ENCODE data around the gene HOXC4. TPM values are rescaled to one million over a fixed set of nuclear protein-coding genes. Genes with fewer than 3 reads are reported as not detected.
"Not testable (repeated sequence)": the region's sequence is repeated elsewhere in the genome, so short reads cannot be mapped to it uniquely, and the experiment has no call there.

The HOXC4 gene
- total RNA-seq, 5 donors from 2014 or later (not counting 1 experiment from before 2014, with no cell fraction given) = 0.36 to 1.4 (median 0.61) TPM

GRCh38 chr12:54082397-54082892 lies 28.8 kb downstream of the HOXC4 start:
- H3K27me3 Mint-ChIP-seq = peaks cover 0 to 13% of the 10 kb centered on the region in 2 donors

DNA sequence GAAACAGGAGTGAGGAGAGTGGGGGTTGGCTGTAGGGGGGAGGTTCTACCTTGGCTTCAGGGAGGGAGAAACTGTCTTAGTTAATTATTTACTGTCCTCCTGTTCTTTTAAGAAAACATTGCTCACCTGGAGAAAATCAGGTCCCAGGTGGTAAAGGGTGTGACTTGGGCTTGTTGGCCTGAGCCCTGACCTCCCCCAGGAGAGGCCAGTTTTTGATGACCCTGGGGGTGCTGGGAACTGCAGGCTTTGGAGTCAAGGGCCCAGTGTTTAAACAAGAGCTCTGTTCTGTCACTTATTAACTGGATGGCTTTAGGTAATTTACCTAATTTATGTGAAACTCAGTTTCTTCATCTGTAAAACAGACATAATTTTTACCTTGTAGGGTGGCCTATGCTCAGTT lies 34.4 kb downstream of the HOXC4 start:
- DNase-seq; H3K9me3 ChIP-seq; H3K36me3 ChIP-seq (ENCODE audit: control insufficient read depth in 2 of 2, extremely low read depth in 1 of 2, insufficient read depth in 1 of 2, low read length in 1 of 2); H3K9me3 Mint-ChIP-seq; H3K4me3 Mint-ChIP-seq; H3K27ac ChIP-seq (ENCODE audit: low read length); H3K36me3 Mint-ChIP-seq; H3K27ac Mint-ChIP-seq; H3K4me3 ChIP-seq (ENCODE audit: control insufficient read depth in 1 of 2, extremely low read depth in 1 of 2, low read length in 1 of 2); CTCF ChIA-PET; POLR2A ChIA-PET; ATAC-seq (replicated peaks in 1 of 4): not testable (repeated sequence)
- H3K4me1 Mint-ChIP-seq = peaks cover 6 to 29% (median 17%) of the 10 kb centered on the region in 3 donors
- peaks cover 3 to 18% of the 10 kb centered on the region in 2 experiments for H3K27me3 ChIP-seq (replicated peaks in 1 of 2; ENCODE audit: control insufficient read depth in 2 of 2, extremely low read depth in 1 of 2, insufficient read depth in 2 of 2, low read length in 1 of 2)
- peaks cover 29 to 41% of the 10 kb centered on the region in 2 donors for H3K27me3 Mint-ChIP-seq
- peaks cover 4 to 15% of the 10 kb centered on the region in 2 experiments for H3K4me1 ChIP-seq (ENCODE audit: control insufficient read depth in 1 of 2, extremely low read depth in 1 of 2, insufficient read depth in 2 of 2, low read length in 2 of 2)

More at GRCh38 chr12:54082397-54082892, 28.8 kb downstream of the HOXC4 start:
- H3K36me3 Mint-ChIP-seq = no peaks in the 10 kb centered on the region
- Histone ChIP-seq H3K36me3 (ENCODE audit: control insufficient read depth in 2 of 2, extremely low read depth in 1 of 2, insufficient read depth in 1 of 2, low read length in 1 of 2) (no peaks in the 10 kb centered on the region), H3K27ac (ENCODE audit: low read length) (peak overlapping the region; percentile 65), H3K27me3 (replicated peaks in 1 of 2; ENCODE audit: control insufficient read depth in 2 of 2, extremely low read depth in 1 of 2, insufficient read depth in 2 of 2, low read length in 1 of 2) (peaks cover 0 to 2% of the 10 kb centered on the region in 2 experiments), H3K4me1 (ENCODE audit: control insufficient read depth in 1 of 2, extremely low read depth in 1 of 2, insufficient read depth in 2 of 2, low read length in 2 of 2) (peaks cover 6 to 30% of the 10 kb centered on the region in 2 experiments), H3K4me3 (ENCODE audit: control insufficient read depth in 1 of 2, extremely low read depth in 1 of 2, low read length in 1 of 2) (peak overlapping the region; percentile 40 to 51), H3K9me3 (no peaks in the 10 kb centered on the region)
- H3K9me3 Mint-ChIP-seq = no peaks in the 10 kb centered on the region
- ATAC-seq (replicated peaks in 1 of 4) (peak; percentile 27 to 57 (median 44)), DNase-seq (peak in 33 of 35 experiments; percentile 20 to 64 (median 53))
- H3K27ac Mint-ChIP-seq = peak overlapping the region; percentile 93 to 96
- 4% methylated on average over 5 of the region's 36 CpGs for WGBS (ENCODE audit: insufficient coverage)
- ChIA-PET POLR2A (interaction anchor here (0.6 to 0.7 kb wide), 3 partner anchors 16 to 198 kb away, joined by 3 to 9 read pairs (median 6); partner anchors contain the start of gene HNRNPA1 (in 1 of the 2)), CTCF (interaction anchor here in 1 of 2 donors (0.6 kb wide), 1 partner anchor 56 kb away, joined by 4 read pairs; no protein-coding TSS in a partner anchor)
- H3K4me1 Mint-ChIP-seq = peaks cover 25 to 42% (median 36%) of the 10 kb centered on the region in 3 donors
- peak overlapping the region; percentile 84 to 94 (median 86) for H3K4me3 Mint-ChIP-seq

GRCh38 chr12:54089465-54089864 lies 35.8 kb downstream of the HOXC4 start:
- H3K36me3 ChIP-seq (ENCODE audit: control insufficient read depth in 2 of 2, extremely low read depth in 1 of 2, insufficient read depth in 1 of 2, low read length in 1 of 2); H3K4me1 ChIP-seq (ENCODE audit: control insufficient read depth in 1 of 2, extremely low read depth in 1 of 2, insufficient read depth in 2 of 2, low read length in 2 of 2); ATAC-seq (replicated peaks in 1 of 4); DNase-seq; H3K36me3 Mint-ChIP-seq; H3K9me3 ChIP-seq; H3K4me3 ChIP-seq (ENCODE audit: control insufficient read depth in 1 of 2, extremely low read depth in 1 of 2, low read length in 1 of 2); H3K9me3 Mint-ChIP-seq; H3K27ac Mint-ChIP-seq; CTCF ChIA-PET; H3K27ac ChIP-seq (ENCODE audit: low read length): not testable (repeated sequence)
- H3K27me3 ChIP-seq (replicated peaks in 1 of 2; ENCODE audit: control insufficient read depth in 2 of 2, extremely low read depth in 1 of 2, insufficient read depth in 2 of 2, low read length in 1 of 2) = peaks cover 3 to 18% of the 10 kb centered on the region in 2 experiments
- Mint-ChIP-seq H3K4me3 (peak overlapping the region in 1 of 3 donors; percentile 81), H3K4me1 (peaks cover 2 to 20% (median 8%) of the 10 kb centered on the region in 3 donors), H3K27me3 (peaks cover 39 to 48% of the 10 kb centered on the region in 2 donors)
- POLR2A ChIA-PET = interaction anchor here in 1 of 2 donors (0.6 kb wide), 1 partner anchor 433 kb away, joined by 3 read pairs; no protein-coding TSS in a partner anchor
- no CpG with 5 or more reads among the region's 6 CpGs for WGBS (ENCODE audit: insufficient coverage)

- not testable (repeated sequence) for H3K27ac Mint-ChIP-seq
These were observed 36.7 kb downstream of the HOXC4 start for GRCh38 chr12:54090312-54090711.

GRCh38 chr12:54092943-54093342 lies 39.3 kb downstream of the HOXC4 start:
- H3K36me3 ChIP-seq (ENCODE audit: control insufficient read depth in 2 of 2, extremely low read depth in 1 of 2, insufficient read depth in 1 of 2, low read length in 1 of 2); H3K27ac Mint-ChIP-seq; CTCF ChIA-PET; H3K4me3 Mint-ChIP-seq; ATAC-seq (replicated peaks in 1 of 4); DNase-seq; H3K9me3 Mint-ChIP-seq; H3K4me1 ChIP-seq (ENCODE audit: control insufficient read depth in 1 of 2, extremely low read depth in 1 of 2, insufficient read depth in 2 of 2, low read length in 2 of 2); H3K27ac ChIP-seq (ENCODE audit: low read length); POLR2A ChIA-PET; H3K4me3 ChIP-seq (ENCODE audit: control insufficient read depth in 1 of 2, extremely low read depth in 1 of 2, low read length in 1 of 2); H3K36me3 Mint-ChIP-seq; H3K9me3 ChIP-seq: not testable (repeated sequence)
- Mint-ChIP-seq H3K27me3 (peaks cover 50 to 51% of the 10 kb centered on the region in 2 donors), H3K4me1 (peaks cover 2 to 20% (median 8%) of the 10 kb centered on the region in 3 donors)
- WGBS (ENCODE audit: insufficient coverage) = no CpG with 5 or more reads among the region's 2 CpGs
- H3K27me3 ChIP-seq (replicated peaks in 1 of 2; ENCODE audit: control insufficient read depth in 2 of 2, extremely low read depth in 1 of 2, insufficient read depth in 2 of 2, low read length in 1 of 2) = peaks cover 3 to 20% of the 10 kb centered on the region in 2 experiments

More at GRCh38 chr12:54090312-54090711, 36.7 kb downstream of the HOXC4 start:
- H3K4me1 ChIP-seq (ENCODE audit: control insufficient read depth in 1 of 2, extremely low read depth in 1 of 2, insufficient read depth in 2 of 2, low read length in 2 of 2); H3K36me3 ChIP-seq (ENCODE audit: control insufficient read depth in 2 of 2, extremely low read depth in 1 of 2, insufficient read depth in 1 of 2, low read length in 1 of 2); POLR2A ChIA-PET; H3K9me3 ChIP-seq; ATAC-seq (replicated peaks in 1 of 4); H3K27ac ChIP-seq (ENCODE audit: low read length); CTCF ChIA-PET; H3K36me3 Mint-ChIP-seq; H3K9me3 Mint-ChIP-seq: not testable (repeated sequence)
- peak overlapping the region in 1 of 2 donors; percentile 32 for H3K4me3 ChIP-seq (ENCODE audit: control insufficient read depth in 1 of 2, extremely low read depth in 1 of 2, low read length in 1 of 2)
- Mint-ChIP-seq H3K4me3 (peak overlapping the region; percentile 64 to 81 (median 65)), H3K4me1 (peaks cover 2 to 20% (median 8%) of the 10 kb centered on the region in 3 donors), H3K27me3 (peaks cover 40 to 50% of the 10 kb centered on the region in 2 donors)
- peaks cover 3 to 18% of the 10 kb centered on the region in 2 experiments for H3K27me3 ChIP-seq (replicated peaks in 1 of 2; ENCODE audit: control insufficient read depth in 2 of 2, extremely low read depth in 1 of 2, insufficient read depth in 2 of 2, low read length in 1 of 2)
- DNase-seq = peak in 12 of 35 experiments; percentile 4 to 22 (median 8)
- 9% methylated on average over 20 of the region's 37 CpGs for WGBS (ENCODE audit: insufficient coverage)

DNA sequence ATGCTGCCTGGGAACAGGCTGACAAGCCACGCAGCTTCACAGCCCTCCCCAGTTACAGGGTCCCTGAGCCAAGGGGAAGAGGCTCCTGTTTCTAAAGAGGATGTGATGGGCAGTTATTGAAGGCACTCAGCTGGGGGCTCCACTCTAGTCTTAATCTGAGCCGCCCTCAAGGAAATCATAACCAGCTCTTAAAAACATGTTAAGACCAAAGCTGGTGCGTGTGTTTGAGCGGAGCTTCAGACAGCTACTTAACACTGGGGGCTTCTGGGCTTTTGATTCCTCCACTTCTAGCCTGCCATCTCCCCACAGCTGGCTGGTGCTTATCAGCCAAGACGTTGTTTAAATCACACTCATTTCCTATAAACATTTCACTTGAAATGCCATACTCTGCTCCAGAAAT lies 42.3 kb downstream of the HOXC4 start:
- H3K9me3 Mint-ChIP-seq; H3K27ac ChIP-seq (ENCODE audit: low read length); H3K27ac Mint-ChIP-seq; H3K9me3 ChIP-seq; DNase-seq; H3K36me3 ChIP-seq (ENCODE audit: control insufficient read depth in 2 of 2, extremely low read depth in 1 of 2, insufficient read depth in 1 of 2, low read length in 1 of 2); H3K4me1 ChIP-seq (ENCODE audit: control insufficient read depth in 1 of 2, extremely low read depth in 1 of 2, insufficient read depth in 2 of 2, low read length in 2 of 2); POLR2A ChIA-PET; ATAC-seq (replicated peaks in 1 of 4); CTCF ChIA-PET; H3K4me3 Mint-ChIP-seq; H3K4me3 ChIP-seq (ENCODE audit: control insufficient read depth in 1 of 2, extremely low read depth in 1 of 2, low read length in 1 of 2); H3K36me3 Mint-ChIP-seq; H3K4me1 Mint-ChIP-seq: not testable (repeated sequence)
- H3K27me3 Mint-ChIP-seq = peaks cover 39 to 44% of the 10 kb centered on the region in 2 donors
- 85% methylated on average over 3 of the region's 5 CpGs for WGBS (ENCODE audit: insufficient coverage)
- H3K27me3 ChIP-seq (replicated peaks in 1 of 2; ENCODE audit: control insufficient read depth in 2 of 2, extremely low read depth in 1 of 2, insufficient read depth in 2 of 2, low read length in 1 of 2) = peaks cover 7 to 14% of the 10 kb centered on the region in 2 experiments

Measured in T-cell (primary cell).